Tibial artery (tissue), 4 donors: Measurements from ENCODE around the gene TUBGCP2.

ENCODE experiments used
- DNase-seq, 2 donors: peaks; one replicate each; pipeline ENCODE4 v3.0.0-alpha.2; 2019
- H3K27ac ChIP-seq, 2 donors: fragments of 200-600 bp; sonication (generic) in 1 of 2; 1 replicate in 1 of 2; 2 replicates in 1 of 2; pipeline ENCODE4 v1.5.1; 2018 to 2019; ENCODE audit warnings: mild to moderate bottlenecking in 1 of 2
- H3K27me3 ChIP-seq, 2 donors: fragments of 200-600 bp; sonication (generic) in 1 of 2; one replicate each; pipeline versions ENCODE4 v1.5.1 to v1.6.0; 2016 to 2019
- H3K36me3 ChIP-seq, 3 donors: fragments of 200-600 bp; sonication (generic) in 2 of 3; one replicate each; pipeline ENCODE4 v1.5.1; 2016 to 2019; ENCODE audit warnings: mild to moderate bottlenecking in 2 of 3
- H3K4me1 ChIP-seq, 4 donors: fragments of 200-600 bp; sonication (generic) in 2 of 4; 1 replicate in 3 of 4; 2 replicates in 1 of 4; pipeline ENCODE4 v1.5.1; 2016 to 2019
- H3K4me3 ChIP-seq, 2 donors: fragments of 200-600 bp; sonication (generic) in 1 of 2; 1 replicate in 1 of 2; 2 replicates in 1 of 2; pipeline ENCODE4 v1.5.1; 2018 to 2019; ENCODE audit warnings: mild to moderate bottlenecking in 2 of 2
- H3K9me3 ChIP-seq, 3 donors: fragments of 200-600 bp; sonication (generic) in 1 of 3; one replicate each; pipeline ENCODE4 v1.5.1; 2016 to 2019
- intact Hi-C: fragments of 100-400 bp; cut with DNase I; formaldehyde crosslinking; loops from one replicate; pipeline ENCODE4 v1.15.0; 2023; ENCODE audit warnings: low total_unique reads
- TF ChIP-seq, protein P1 (sequence below), 2 experiments: fragments of 200-600 bp in 1 of 2; fragments of 450-650 bp in 1 of 2; IDR thresholded peaks; one replicate each; pipeline ENCODE4 v1.5.1; 2017 to 2019; ENCODE audit warnings: antibody characterized with exemption in 2 of 2, mild to moderate bottlenecking in 1 of 2, moderate library complexity in 1 of 2

Gene TUBGCP2

DNA sequence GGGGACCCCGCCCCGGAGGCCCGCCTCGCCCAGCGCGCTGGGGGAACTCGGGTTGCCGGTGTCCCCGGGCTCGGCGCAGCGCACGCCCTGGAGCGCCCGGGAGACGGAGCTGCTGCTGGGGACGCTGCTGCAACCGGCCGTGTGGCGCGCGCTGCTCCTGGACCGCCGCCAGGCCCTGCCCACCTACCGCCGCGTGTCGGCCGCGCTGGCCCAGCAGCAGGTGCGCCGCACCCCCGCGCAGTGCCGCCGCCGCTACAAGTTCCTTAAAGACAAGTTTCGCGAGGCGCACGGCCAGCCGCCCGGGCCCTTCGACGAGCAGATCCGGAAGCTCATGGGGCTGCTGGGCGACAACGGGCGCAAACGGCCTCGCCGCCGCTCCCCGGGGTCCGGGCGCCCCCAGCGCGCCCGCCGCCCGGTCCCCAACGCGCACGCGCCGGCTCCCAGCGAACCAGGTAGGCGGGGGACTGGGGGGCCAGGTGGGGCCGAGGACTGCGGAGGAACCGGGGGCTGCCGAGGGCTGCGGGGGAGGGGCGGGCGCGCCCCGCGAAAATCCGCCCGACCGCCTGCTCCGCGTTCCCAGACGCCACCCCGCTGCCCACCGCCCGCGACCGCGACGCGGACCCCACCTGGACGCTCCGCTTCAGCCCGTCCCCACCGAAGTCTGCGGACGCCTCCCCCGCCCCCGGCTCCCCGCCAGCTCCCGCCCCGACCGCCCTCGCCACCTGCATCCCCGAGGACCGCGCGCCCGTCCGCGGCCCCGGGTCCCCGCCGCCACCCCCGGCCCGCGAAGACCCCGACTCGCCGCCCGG, 78.1 kb downstream of the TUBGCP2 start:
- DNase-seq = no peak
- Histone ChIP-seq H3K27me3 (peaks cover 0 to 89% of the 10 kb centered on the region in 2 donors), H3K9me3 (peaks cover 0 to 4% (median 0%) of the 10 kb centered on the region in 3 donors), H3K27ac (no peak overlapping the region), H3K4me3 (no peak overlapping the region), H3K36me3 (no peaks in the 10 kb centered on the region), H3K4me1 (peaks cover 0 to 22% (median 9%) of the 10 kb centered on the region in 4 donors)
- intact Hi-C loops = no loop called here
- TF ChIP-seq, protein P1, sequence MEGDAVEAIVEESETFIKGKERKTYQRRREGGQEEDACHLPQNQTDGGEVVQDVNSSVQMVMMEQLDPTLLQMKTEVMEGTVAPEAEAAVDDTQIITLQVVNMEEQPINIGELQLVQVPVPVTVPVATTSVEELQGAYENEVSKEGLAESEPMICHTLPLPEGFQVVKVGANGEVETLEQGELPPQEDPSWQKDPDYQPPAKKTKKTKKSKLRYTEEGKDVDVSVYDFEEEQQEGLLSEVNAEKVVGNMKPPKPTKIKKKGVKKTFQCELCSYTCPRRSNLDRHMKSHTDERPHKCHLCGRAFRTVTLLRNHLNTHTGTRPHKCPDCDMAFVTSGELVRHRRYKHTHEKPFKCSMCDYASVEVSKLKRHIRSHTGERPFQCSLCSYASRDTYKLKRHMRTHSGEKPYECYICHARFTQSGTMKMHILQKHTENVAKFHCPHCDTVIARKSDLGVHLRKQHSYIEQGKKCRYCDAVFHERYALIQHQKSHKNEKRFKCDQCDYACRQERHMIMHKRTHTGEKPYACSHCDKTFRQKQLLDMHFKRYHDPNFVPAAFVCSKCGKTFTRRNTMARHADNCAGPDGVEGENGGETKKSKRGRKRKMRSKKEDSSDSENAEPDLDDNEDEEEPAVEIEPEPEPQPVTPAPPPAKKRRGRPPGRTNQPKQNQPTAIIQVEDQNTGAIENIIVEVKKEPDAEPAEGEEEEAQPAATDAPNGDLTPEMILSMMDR (IDR thresholded peaks at IDR 0.05) = no peak

DNA sequence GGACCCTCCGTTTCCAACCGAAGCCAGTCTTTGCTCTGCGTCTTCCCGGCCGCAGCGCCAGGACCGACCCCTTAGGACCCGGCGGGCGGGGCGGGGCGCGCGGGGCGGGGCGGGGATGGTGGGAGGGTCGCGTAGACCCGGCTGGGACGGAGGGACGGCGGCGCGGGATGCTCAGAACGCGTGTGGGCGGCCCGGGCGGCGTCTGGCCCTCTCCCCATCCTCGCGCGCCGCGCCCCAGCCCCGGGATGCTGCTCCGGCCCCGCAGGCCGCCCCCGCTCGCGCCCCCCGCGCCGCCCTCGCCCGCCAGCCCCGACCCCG, 78.7 kb downstream of the TUBGCP2 start, which contains the start of gene UTF1:
TSS of gene UTF1 (plus strand) at position 174 of the 318 bp plus-strand sequence. CDS start at position 246, 72 bp downstream.
- peaks cover 0 to 88% of the 10 kb centered on the region in 2 donors for H3K27me3 ChIP-seq
- intact Hi-C loops = no loop called here
- peaks cover 0 to 4% (median 0%) of the 10 kb centered on the region in 3 donors for H3K9me3 ChIP-seq
- H3K4me3 ChIP-seq = no peak within 1 kb of the TSS
- no peak within 1 kb of the TSS for H3K27ac ChIP-seq
- no peaks in the 10 kb centered on the region for H3K36me3 ChIP-seq
- peaks cover 0 to 18% (median 9%) of the 10 kb centered on the region in 4 donors for H3K4me1 ChIP-seq
- DNase-seq = no peak
- TF ChIP-seq, protein P1 (IDR thresholded peaks at IDR 0.05) = no peak

DNA sequence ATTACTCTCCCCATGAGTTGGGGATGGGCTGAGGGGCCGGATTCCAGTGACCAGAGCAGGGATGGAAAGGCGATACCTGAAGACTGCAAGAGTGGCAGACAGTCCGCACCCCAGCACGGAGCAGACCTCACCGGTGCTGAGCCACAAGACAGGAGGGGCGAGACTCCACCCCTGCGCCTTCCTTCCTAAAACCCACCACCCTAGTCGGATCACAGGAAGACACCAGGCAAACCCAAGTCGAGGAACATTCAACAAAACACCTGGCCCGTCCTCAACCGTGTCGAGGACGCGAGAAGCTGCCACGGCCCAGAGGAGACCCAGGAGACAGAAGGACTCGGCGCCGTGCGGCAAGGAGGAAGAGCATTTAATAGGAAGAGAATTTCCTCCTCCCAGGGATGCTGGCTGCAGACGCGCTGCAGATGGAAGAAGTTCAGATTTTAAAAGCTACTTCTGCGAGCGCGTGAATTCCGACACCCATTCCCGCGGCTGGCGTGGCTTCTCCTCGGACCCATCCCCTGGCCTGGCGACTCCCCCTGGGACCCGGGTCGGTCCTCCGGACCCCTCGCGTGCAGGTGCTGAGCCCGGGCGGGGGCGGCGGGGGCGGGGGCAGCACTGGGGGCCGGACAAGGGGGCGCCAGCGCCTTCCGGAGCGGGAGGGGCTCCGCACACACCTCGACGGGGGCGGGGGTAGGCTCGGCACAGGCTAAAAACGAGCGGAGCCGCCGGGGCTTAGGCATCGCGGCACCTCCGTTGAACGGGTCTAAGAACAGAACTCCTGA, 79.2 kb downstream of the TUBGCP2 start:
- TF ChIP-seq, protein P1 (IDR thresholded peaks at IDR 0.05) = no peak
- Histone ChIP-seq H3K4me1 (peaks cover 0 to 18% (median 9%) of the 10 kb centered on the region in 4 donors), H3K9me3 (peaks cover 0 to 4% (median 0%) of the 10 kb centered on the region in 3 donors), H3K27ac (no peak overlapping the region), H3K27me3 (peaks cover 0 to 93% of the 10 kb centered on the region in 2 donors), H3K4me3 (no peak overlapping the region), H3K36me3 (no peaks in the 10 kb centered on the region)
- intact Hi-C loops = no loop called here
- no peak for DNase-seq
